HG03460 (cell line): ENCODE results near the gene FBLN1.
"Not testable (repeated sequence)": the region's sequence is repeated elsewhere in the genome, so short reads cannot be mapped to it uniquely, and the experiment has no call there.

Source experiments
- ATAC-seq: cut with Tn5 transposase; IDR thresholded peaks from one replicate; pipeline ENCODE4 v1.9.1; 2021; ENCODE audit not compliant: unreplicated experiment

FBLN1 gene

DNA sequence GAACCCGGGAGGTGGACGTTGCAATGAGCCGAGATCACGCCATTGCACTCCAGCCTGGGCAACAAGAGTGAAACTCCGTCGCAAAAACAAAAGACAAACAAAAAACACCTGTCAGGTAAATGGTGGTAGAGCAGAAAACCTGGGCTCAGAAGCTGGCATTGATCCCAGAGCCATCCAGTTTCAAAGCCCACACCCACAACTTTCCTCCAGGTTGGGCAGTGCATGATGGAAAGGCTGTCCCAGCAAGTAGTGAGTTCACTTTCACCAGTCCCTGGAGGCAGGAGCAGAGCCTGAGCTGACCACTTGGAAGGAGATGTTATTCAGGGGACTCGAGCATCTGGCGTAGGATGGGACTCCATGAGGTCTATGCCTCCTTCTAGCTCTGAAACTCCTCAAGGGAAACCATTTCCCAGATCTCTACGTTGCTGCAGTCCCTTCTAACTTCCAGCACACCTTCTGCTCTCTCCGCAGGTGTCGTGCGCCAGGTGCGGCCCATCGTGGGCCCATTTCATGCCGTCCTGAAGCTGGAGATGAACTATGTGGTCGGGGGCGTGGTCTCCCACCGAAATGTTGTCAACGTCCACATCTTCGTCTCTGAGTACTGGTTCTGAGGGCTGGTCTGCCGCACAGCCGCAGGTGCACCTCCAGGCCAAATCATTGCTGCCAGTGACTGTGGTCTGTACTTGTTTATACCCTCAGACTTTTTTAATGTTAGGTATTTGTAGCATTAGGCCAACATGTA is 97.3 kb downstream of the FBLN1 start:
- ATAC-seq: no peak

DNA sequence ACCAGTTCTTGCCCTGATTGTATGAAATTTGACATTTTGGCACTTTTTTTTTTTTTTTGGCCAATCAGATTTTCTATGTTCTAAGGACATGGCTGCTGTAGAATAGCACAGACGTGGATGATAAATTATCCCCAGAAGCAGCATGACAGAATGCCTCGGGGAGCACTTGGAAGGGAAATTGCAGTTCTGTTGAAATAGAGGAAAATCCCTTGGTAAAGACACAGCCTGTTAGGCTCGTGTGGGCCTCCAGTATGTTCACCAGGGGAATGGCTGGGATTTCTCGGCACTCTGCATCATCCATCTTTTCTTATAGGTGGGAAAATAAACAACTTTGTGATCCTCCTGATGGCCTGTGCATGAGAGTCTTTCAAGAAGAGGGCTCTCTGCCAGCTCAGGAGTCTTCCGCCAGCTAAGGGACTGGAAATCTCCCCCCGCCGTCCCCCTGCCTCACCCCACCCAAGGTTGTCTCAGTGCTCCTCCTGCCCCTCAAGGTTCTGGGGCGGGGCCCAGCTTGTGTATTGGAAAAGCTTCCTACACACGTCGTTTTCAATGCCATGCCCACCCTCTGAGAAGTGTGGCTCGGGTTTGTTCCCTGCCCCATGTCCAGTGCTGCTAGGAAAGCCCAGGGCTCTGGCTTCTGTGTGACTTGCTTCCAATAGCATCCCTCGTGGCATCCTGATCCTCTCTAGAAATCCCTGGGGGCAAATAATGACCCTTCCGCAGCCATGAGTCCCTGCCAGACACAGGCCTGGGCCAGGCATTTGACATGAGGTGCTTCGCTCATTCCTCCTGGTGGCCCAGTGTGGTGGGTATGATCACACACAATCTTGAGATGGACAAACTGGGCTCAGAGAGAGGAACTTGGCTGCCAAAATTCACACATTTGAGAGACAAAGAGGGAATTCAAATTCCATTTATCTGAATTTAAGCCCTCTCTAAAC is 98.4 kb downstream of the FBLN1 start:
- no peak for ATAC-seq

- no peak for ATAC-seq
Observed at GRCh38 chr22:45602004-45602733, 99.5 kb downstream of the FBLN1 start.

GRCh38 chr22:45602824-45603595 is 100.3 kb downstream of the FBLN1 start:
- no peak for ATAC-seq

GRCh38 chr22:45603619-45604018 is 100.9 kb downstream of the FBLN1 start:
- no peak for ATAC-seq

GRCh38 chr22:45608045-45608444 is 105.4 kb downstream of the FBLN1 start:
- ATAC-seq: not testable (repeated sequence)

DNA sequence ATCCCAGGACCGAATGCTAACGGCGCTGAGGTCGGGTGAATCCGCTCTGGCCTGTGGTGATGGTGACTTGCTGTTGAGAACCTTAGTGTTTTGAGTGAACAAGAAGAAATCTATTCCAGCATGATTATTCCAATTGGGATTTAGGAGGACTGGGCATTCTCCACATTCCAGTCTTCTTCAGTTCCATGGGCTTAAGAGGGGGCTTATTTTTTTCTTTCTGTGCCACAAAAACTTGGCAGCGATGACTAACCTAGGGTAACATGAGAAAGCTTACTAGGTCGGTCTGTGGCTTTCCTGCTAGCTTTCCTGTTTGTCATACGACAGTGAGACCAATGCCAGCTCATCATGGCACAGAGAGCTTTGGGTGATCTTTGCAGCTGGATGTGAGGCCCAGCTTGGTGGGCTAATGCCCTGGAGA is 106.1 kb downstream of the FBLN1 start:
- no peak for ATAC-seq

DNA sequence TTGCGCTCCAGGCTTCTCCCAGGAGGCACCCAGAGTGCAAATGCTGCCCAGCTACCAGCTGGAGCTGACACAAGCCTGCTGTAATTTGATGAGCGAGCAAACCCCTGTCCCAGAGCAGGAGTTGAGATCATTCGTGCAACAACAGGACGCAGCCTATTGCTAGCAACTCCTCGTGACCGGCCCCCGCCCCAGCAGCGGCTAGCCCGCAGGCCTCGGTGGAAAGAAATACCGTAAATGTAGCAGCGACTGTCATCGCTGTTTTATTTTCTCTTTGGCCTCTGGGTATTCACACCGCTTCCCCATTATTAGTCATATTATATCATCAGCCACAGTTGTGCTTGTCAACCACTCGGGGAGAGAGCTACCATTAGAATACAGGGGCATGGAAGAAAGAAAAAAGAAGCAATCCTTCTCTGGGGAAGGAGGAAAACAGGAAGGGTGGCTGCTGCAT is 109.8 kb downstream of the FBLN1 start:
- ATAC-seq: no peak

DNA sequence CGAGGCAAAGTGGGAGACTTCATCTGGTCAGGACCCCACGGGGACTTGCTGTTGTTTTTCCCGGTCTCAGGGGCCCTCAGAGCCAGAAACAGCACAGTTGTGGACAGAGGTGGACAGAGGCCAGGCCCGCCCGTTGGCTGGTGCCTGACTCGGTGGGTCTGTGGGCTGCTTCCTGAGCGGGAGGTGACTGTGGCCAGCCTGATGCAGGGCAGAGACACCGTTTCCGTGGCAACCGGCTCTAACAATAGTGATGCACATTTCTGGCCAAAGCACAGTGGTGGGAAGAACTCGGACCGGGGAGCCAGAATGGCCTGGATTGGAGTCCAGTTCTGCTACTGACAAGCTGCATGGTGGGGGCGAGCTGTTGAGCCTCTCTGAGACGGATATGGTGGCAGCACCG is 110.3 kb downstream of the FBLN1 start:
- ATAC-seq: no peak

- ATAC-seq: no peak
Observed at GRCh38 chr22:45615364-45615763, 112.7 kb downstream of the FBLN1 start.

GRCh38 chr22:45616432-45616831 is 113.7 kb downstream of the FBLN1 start:
- ATAC-seq: no peak

GRCh38 chr22:45617948-45618347 is 115.3 kb downstream of the FBLN1 start:
- ATAC-seq: no peak

DNA sequence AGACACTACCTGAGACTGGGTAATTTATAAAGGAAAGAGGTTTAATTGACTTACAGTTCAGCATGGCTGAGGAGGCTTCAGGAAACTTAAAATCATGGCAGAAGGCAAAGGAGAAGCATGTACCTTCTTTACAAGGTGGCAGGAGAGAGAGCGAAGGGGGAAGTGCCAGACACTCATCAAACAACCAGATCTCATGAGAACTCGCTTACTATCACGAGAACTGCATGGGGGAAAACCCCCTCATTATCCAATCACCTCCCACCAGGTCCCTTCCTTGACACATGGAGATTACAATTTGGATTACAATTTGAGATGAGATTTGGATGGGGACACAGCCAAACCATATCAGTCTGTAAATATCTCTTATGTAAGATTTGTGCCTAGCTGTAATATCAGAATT is 118.0 kb downstream of the FBLN1 start:
- no peak for ATAC-seq

GRCh38 chr22:45621836-45622600 is 119.3 kb downstream of the FBLN1 start:
- no peak for ATAC-seq

GRCh38 chr22:45623464-45624145 is 120.9 kb downstream of the FBLN1 start:
- not testable (repeated sequence) for ATAC-seq

GRCh38 chr22:45626198-45626651 is 123.5 kb downstream of the FBLN1 start:
- ATAC-seq: no peak

DNA sequence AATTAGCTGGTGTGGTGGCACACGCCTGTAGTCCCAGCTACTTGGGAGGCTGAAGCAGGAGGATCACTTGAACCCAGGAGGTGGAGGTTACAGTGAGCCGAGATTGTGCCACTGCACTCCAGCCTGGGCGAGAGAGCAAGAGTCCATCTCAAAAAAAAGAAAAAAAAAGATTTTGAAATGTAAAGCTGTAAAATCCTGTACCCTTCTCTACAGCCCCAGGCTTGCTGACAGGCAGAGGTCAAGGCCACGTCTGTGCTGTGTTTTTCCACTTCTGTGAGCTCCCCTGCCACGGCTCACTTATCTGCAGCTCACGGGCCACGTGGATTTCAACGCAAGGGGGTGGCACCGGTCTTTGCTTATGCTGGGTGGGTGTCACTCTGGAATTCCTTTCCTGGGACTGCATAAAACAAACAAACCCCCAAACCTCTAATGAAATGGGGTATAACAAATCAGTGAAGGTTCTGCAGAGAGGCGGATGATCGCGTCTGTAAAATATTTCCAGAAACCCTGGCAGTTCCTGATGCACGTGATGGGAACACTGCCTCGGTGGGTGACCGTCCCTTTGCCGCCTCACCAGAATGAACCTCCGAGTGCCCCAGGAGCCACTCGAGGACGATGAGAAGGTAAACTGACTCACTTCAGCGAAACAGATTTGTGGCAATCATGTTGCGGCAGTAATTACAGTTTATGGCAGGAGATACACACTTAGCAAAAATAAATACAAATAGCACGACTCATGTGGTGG is 125.0 kb downstream of the FBLN1 start:
- no peak for ATAC-seq

DNA sequence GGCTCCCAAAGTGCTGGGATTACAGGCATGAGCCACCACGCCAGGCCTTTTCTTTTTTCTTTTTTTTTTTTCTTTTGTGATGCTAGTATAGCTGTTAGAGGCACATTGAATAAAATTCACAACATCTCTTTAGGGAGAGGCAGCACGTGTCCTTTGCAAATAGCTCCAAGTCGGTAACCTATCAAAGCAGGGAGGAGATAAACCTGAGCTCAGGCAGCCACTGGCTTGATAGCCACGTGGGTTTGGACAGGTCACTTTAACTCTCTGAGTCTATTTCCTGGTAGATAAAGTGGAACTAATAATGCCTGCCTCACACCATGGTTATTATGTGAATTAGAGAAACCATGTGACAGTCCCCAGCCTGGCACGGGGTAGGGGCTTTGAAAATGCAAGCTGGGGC is 125.8 kb downstream of the FBLN1 start:
- ATAC-seq: no peak
